KBM-7 (cell line): ENCODE data around the gene TET2.
"Not testable (repeated sequence)": the region's sequence is repeated elsewhere in the genome, so short reads cannot be mapped to it uniquely, and the experiment has no call there.

ENCODE experiments used
- DNase-seq: peaks from one replicate; pipeline ENCODE4 v3.0.0-alpha.2; 2015
- in situ Hi-C: fragments of 300-500 bp; cut with MboI; formaldehyde crosslinking; loops from 2 replicates; pipeline ENCODE4 v1.14.3; 2020; ENCODE audit warnings: low sequenced_read_pairs, low pct_unique_long_range_greater_than_20kb, mixed read lengths

The TET2 gene

DNA sequence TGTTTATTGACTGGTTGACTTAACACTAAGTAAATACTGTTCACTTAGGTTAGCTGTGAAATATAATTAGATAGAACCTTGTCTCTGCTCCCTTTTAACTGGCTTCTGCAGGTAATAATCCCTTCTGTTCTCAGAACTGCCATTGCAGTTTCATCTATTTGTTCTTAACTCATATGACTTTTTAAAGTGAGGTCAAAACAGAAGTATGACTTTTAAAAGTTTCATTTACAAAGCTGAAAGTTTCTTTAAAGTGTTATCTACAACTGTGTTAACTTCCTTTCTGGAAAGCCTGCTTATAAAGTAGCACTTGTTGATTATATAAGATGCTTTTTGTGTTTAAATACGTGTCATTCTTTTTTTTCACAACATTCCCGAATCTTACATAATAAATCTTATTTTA is 127.4 kb downstream of the TET2 start:
- no peak for DNase-seq
- in situ Hi-C loops: no loop called here

DNA sequence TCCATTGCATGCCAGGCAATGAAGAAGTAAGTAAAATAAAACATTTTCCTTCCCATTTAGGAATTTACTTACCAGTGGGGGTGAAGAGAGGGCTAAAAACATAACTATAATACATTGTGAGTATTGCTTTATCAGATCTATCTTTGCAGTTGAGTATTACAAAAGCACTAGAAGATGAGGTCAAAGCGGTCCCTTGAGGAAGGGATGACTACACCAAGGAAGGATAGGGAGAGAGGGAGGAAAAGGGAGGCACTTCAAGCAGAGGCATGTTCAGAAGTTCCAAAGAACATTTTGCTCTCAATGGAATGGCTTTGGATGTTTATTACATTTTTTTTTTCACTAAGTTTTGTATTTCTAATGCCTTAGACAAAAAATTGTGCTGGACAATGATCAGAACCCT is 127.8 kb downstream of the TET2 start:
- no peak for DNase-seq
- in situ Hi-C loops: no loop called here

DNA sequence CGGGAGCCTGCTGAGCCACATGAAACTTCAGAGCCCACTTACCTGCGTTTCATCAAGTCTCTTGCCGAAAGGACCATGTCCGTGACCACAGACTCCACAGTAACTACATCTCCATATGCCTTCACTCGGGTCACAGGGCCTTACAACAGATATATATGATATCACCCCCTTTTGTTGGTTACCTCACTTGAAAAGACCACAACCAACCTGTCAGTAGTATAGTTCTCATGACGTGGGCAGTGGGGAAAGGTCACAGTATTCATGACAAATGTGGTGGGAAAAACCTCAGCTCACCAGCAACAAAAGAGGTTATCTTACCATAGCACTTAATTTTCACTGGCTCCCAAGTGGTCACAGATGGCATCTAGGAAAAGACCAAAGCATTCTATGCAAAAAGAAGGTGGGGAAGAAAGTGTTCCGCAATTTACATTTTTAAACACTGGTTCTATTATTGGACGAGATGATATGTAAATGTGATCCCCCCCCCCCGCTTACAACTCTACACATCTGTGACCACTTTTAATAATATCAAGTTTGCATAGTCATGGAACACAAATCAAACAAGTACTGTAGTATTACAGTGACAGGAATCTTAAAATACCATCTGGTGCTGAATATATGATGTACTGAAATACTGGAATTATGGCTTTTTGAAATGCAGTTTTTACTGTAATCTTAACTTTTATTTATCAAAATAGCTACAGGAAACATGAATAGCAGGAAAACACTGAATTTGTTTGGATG is 129.9 kb downstream of the TET2 start:
- in situ Hi-C loops: no loop called here
- no peak for DNase-seq

DNA sequence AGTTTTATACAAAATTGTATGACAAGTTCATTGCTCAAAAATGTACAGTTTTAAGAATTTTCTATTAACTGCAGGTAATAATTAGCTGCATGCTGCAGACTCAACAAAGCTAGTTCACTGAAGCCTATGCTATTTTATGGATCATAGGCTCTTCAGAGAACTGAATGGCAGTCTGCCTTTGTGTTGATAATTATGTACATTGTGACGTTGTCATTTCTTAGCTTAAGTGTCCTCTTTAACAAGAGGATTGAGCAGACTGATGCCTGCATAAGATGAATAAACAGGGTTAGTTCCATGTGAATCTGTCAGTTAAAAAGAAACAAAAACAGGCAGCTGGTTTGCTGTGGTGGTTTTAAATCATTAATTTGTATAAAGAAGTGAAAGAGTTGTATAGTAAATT is 131.0 kb downstream of the TET2 start:
- no peak for DNase-seq
- in situ Hi-C loops: no loop called here

DNA sequence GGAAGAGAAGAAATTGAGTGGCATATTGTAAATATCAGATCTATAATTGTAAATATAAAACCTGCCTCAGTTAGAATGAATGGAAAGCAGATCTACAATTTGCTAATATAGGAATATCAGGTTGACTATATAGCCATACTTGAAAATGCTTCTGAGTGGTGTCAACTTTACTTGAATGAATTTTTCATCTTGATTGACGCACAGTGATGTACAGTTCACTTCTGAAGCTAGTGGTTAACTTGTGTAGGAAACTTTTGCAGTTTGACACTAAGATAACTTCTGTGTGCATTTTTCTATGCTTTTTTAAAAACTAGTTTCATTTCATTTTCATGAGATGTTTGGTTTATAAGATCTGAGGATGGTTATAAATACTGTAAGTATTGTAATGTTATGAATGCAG is 132.6 kb downstream of the TET2 start:
- in situ Hi-C loops: no loop called here
- no peak for DNase-seq

DNA sequence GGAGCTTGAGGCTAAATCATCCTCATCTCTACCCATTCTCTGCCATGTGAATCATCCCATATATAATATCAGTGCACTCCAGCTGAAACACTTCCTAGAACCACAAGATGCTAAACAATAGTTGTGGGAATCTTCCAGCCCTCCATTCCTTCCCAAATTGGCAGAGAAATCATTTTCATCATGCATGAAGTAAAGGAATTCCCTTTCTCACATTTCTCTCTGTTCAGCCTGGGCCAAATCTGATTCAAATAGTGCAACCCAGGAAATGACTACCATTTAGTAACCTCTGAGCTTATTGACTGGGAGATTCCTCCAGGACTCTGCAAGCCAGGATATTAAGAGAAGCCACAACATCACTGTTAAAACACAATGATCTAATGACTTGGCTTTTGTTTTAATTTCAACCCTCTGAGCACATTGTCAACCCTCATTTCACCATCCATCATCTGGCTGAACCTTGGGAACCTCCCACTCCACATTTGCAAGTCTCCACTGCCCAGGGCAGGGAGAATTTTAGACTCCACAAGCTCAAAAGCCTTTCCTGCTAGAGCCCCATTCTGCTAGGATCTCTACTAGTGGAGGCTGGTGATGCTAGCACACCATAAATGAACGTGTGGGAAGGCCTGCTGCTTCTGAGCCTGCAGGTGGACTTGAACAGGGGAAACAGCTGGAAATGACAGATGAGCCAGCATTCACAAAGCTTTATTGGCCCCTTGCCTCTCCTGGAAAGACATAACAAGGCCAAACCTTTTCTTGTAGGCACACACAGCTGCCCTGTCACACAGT is 133.9 kb downstream of the TET2 start:
- in situ Hi-C loops: no loop called here
- no peak for DNase-seq

DNA sequence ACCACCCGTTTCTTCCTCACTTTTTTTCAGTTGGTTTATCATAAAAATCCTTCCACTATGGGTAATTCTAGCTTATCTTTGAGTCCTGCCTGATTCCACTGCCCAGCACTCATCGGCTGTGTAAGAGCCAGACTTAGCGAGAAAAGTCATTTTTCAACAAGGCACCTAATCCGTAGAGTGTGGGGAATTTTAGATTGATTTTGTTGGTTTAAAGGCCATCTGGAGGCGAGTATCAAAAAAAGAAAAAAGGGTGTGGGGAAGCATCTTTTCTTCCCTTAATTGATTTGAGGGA is 134.4 kb downstream of the TET2 start:
- DNase-seq: no peak
- in situ Hi-C loops: no loop called here

DNA sequence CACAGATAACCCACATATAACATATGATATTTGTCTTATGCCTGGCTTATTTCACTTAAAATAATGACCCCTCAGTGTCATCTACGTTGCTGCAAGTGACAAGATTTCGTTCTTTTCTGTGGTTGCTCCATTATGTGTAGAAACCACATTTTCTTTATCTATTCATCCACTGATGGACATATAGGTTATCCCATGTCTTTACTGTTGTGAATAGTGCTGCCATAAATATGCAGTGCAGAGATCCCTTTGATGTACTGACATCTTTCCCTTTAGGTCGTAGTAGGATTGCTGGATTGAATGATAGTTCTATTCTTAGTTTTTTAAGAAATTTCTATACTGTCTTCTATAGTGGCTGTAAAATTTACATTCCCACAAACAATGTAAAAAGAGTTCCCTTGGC is 135.8 kb downstream of the TET2 start:
- DNase-seq: no peak
- in situ Hi-C loops: no loop called here

DNA sequence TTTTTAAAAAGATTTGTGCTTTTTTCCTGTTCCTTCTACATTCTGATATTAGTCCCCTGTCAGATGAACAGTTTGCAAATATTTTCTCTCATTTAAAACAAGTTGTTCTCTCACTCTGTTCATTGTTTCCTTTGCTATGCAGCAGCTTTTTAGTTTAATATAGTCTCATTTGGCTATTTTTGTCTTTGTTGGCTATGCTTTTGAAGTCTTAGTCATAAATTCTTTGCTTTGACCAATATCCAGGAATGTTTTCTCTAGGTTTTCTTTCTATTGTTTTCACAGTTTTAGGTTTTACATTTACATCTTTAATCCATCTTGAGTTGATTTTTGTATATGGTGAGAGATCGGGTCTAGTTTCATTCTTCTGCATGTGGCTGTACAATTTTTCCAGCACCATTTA is 136.8 kb downstream of the TET2 start:
- in situ Hi-C loops: no loop called here
- no peak for DNase-seq

DNA sequence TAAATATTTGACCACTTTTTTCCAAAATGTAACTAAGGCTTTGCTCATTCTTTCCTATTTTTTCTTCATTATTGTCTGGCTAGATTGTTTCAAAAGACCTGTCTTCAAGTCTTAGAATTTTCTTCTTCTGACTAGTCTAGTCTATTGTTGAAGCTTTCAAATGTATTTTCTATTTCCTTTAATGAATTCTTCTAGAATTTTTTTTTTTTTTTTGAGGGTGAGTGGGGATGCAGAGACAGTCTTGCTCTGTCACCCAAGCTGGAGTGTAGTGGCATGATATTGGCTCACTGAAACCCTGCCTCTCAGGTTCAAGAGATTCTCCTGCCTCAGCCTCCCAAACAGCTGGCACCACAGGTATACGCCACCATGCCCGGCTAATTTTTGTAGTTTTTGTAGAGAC is 141.4 kb downstream of the TET2 start:
- no peak for DNase-seq

DNA sequence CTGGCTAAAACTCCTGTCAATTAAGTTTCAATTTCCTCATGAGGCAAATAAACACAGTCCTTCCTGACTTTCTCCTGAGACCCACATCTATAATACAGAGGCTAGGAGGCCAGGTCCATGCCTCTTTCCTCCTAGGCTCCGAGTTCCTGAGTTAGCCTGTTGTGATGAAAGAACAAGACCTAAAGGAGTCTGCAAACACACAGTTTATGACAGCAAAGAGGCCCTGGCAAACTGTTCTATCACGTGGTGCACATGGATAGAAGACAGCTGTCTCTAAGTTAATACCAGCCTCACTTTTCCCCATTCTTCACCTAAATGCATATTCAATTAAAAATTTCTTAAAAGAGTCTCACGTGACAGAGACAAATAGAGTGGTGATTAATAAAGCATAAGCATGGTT is 145.2 kb downstream of the TET2 start:
- no peak for DNase-seq
- in situ Hi-C loops: no loop called here

More for the DNA sequence above, 141.4 kb downstream of the TET2 start:
- in situ Hi-C loops: no loop called here

DNA sequence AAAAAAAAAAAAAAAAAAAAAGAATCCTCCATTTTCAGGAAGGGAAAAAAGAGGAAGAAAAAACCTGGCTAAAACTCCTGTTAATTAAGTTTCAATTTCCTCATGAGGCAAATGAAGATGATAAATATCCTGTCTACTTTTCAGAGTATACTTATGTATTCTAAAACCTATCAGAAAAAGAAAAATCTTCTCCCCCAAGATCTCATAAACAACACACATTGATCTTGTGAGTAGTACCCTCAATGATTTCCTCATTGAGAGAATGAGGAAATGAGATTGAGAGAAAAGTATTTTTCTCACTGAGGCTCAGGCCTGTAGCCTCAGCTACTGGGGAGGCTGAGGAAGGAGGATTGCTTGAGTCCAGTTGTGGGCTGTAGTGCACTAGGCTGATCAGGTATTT is 146.7 kb downstream of the TET2 start:
- in situ Hi-C loops: no loop called here
- peak; percentile 38 for DNase-seq

DNA sequence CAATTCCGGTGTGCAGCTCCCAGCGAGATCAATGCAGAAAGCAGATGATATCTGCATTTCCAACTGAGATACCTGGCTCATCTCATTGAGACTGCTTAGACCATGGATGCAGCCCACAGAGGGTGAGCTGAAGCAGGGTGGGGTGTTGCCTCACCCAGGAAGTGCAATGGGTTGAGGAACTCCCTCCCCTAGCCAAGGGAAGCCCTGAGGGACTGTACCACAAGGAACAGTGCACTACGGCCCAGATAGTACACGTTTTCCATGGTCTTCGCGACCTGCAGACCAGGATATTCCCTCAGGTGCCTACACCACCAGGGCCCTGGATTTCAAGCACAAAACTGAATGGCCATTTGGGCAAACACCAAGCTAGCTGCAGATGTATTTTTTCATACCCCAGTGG is 150.0 kb downstream of the TET2 start:
- in situ Hi-C loops: no loop called here
- no peak for DNase-seq

DNA sequence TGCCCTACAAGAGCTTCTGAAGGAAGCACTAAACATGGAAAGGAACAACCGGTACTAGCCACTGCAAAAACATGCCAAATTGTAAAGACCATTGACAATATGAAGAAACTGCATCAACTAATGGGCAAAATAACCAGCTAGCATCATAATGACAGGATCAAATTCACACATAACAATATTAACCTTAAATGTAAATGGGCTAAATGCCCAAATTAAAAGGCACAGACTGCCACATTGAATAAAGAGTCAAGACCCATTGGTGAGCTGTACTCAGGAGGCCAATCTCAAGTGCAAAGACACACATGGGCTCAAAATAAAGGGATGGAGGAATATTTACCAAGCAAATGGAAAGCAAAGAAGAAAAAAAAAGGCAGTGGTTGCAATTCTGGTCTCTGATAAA is 152.4 kb downstream of the TET2 start:
- DNase-seq, in situ Hi-C loops: not testable (repeated sequence)

DNA sequence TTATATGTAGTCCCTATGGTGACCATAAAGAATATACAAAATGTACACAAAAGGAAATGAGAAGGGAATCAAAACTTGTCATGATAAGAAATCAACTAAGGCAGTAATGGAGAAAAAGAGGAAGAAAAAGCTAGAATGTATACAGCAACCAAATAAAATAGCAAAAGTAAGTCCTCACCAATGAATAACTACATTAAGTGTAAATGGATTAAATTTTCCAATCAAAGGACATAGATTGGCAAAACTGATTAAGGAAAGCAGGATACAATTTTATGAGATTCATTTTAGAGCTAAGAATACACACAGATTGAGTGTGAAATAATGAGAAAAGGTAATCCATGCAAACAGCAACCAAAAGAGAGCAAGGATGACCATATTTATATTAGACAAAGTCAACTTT is 157.4 kb downstream of the TET2 start:
- in situ Hi-C loops: no loop called here
- DNase-seq: no peak

DNA sequence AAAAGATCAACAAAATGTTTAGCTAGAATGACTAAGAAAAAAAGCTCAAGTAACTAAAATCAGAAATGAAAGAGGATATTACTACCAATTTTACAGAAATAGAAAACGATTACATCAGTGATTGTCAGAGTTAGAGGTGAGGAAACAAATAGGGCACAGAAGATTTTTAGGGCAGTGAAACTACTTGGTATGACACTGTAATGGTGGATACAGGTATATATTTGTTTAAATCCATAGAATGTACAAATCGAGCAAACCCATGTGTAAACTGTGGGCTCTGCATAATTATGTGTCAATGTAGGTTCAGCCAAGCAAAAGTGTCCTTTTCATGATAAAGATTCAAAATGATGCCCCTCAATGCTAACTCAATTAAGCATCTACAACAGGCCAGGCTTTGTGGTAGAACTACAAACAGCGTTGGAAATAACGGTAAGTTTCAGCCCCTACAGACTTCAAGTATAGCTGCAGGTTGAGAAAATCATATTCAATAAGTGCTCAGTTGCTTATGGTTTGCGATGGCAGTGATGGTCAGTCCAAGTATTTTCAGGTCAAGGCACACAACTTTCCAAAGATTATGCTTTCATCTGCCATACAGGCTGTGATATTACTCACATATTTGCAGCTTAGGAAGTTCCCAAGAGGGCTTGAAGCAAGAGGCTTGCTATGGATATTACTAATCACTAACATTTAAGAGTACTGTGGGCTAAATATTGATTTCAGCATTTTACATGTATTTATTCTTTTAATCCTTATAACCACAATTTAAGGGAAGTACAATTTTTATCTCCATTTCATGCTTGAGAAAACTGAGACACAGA is 158.6 kb downstream of the TET2 start:
- in situ Hi-C loops: no loop called here
- DNase-seq: no peak

DNA sequence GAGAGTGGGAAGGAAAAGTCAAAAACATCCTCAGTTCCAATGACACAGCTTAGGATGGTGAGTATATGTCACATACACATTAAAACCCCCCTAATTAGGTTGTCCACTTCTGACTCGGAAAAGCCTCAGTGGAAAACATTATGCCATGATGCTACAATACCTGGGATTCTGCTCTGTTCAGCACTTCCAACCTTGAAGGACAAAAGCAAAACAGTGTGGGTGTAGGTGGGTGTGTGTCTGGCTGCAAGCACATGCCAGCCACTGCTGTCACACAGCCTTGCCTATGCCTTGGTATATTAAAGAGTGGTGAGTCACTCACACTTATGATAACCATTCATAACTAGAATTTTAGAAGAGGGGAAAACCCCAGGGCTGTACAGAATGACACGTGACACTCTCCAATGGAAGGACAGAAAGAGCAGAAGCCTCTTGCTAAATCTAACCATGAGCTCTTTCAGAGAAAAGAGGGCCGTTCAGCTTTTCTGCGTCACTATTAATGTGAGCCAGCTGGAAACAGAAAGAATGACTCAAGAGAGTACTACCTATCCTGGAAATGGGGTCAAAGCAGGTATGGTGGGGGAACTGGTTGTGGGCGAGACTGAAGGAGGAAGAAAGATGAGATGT is 159.6 kb downstream of the TET2 start:
- DNase-seq: no peak
- in situ Hi-C loops: no loop called here

DNA sequence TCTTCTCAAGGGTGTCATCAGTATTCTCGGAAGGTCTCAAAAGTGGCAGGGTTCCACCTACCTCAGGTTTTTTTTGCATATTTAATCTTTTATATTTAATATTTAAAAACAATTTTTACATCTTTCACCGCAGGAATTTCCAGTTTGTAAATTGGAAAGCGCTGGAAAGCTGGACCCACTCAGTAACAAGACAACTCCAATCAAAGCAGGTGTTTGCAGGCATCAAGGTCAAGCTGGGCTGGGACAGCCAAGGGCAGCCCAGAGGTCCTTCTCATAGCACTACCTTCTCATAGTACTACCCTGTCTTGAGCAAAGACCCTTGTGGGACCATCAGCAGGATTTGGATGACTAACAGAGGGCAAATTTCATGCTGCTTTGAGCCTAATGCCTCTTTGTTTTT is 160.1 kb downstream of the TET2 start:
- no peak for DNase-seq
- in situ Hi-C loops: no loop called here

DNA sequence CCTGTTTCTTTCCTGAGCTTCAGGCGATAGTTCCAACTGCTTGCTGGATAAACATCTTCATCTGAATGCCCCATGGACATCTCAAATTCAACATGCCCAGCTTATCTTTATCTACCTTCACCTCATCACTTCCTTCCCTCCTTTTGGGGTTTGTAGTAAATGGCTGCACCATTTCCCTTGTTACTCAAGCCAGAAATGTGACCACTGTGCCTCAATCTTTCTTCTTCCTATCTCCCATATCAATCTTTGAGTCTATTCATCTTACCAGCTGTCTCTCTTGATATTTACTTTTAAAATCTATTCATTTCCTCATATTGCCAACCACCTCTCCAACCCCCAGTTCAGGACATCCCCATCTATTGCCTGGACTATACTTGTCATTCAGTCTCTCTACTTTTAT is 171.8 kb downstream of the TET2 start:
- DNase-seq: peak; percentile 71
- in situ Hi-C loops: no loop called here

DNA sequence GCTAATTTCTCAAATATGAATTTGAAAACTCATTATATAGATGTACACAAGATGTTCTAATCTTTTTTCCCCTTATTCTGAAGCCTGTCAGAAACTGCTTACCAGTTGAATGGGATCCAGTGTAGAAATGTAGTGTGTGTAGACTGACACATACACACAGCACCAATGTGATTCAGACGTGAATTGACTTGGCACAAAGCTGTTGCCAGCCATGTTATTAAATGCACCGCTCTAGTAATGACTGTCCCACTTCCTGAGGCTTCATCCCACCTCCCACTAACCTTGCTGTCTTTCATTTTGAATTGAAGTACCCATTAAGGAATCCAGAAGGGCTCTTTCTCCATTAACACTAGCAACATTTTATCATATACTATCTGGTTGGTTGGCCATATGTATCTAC is 180.5 kb downstream of the TET2 start:
- no peak for DNase-seq

More for the DNA sequence above, 180.5 kb downstream of the TET2 start:
- in situ Hi-C loops: no loop called here
